ENCODE measurements around the gene SH3BP5.

DNA sequence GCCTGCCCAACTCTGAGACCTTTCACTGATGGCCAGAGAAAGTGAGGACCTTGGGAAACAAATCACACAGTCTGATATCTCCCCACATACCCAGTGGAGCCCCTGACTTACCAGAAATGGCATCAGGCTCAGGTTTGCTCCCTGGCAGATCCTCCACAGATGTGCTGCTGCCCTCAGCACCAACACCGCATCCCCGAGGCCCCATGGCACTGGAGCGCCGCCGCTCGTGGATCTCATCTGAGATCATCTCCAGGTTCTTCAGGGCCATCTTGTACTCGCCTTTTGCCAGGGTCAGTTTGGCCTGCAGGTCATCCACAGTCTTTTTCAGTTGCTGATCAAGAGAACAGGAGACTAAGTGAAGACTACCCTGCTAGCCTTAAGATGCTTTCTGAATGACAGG, 73.7 kb downstream of the SH3BP5 start:
- TF ChIP-seq, protein P1, sequence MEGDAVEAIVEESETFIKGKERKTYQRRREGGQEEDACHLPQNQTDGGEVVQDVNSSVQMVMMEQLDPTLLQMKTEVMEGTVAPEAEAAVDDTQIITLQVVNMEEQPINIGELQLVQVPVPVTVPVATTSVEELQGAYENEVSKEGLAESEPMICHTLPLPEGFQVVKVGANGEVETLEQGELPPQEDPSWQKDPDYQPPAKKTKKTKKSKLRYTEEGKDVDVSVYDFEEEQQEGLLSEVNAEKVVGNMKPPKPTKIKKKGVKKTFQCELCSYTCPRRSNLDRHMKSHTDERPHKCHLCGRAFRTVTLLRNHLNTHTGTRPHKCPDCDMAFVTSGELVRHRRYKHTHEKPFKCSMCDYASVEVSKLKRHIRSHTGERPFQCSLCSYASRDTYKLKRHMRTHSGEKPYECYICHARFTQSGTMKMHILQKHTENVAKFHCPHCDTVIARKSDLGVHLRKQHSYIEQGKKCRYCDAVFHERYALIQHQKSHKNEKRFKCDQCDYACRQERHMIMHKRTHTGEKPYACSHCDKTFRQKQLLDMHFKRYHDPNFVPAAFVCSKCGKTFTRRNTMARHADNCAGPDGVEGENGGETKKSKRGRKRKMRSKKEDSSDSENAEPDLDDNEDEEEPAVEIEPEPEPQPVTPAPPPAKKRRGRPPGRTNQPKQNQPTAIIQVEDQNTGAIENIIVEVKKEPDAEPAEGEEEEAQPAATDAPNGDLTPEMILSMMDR (IDR thresholded peaks at IDR 0.05), result no peak
- TF ChIP-seq POLR2A (IDR thresholded peaks at IDR 0.05), result no peak

All from adrenal gland (tissue), 5 donors.